SK-N-SH (cell line): ENCODE measurements around the gene GPR82. TPM values are rescaled to one million over a fixed set of nuclear protein-coding genes. Genes with fewer than 3 reads are reported as not detected.

ENCODE experiments used
- CTCF ChIA-PET: fragments of 300-600, 350-600 bp; formaldehyde crosslinking; extraction: SDS; loops from one replicate; lab custom pipeline; 2021; lab: Yijun Ruan, JAX
- POLR2A ChIA-PET: fragments of 350-600 bp; sonication (Branson Sonifier 250); formaldehyde crosslinking; extraction: SDS; loops from one replicate; lab custom pipeline; 2020; ENCODE audit warnings: antibody characterized with exemption, inconsistent platforms; lab: Yijun Ruan, JAX
- DNase-seq: peaks from one replicate; pipeline ENCODE4 v3.0.0; 2012
- H2AFZ ChIP-seq: fragments of 200-600 bp; sonication (generic); 2 replicates; pipeline ENCODE4 v1.8.1; 2016; ENCODE audit warnings: antibody characterized with exemption, mild to moderate bottlenecking, low read depth
- H3F3A ChIP-seq: fragments of 200-600 bp; sonication (generic); replicated peaks from 2 replicates; pipeline ENCODE3; 2016; ENCODE audit warnings: antibody characterized with exemption, mild to moderate bottlenecking; ENCODE audit not compliant: insufficient read depth
- H3K27ac ChIP-seq, 2 experiments: fragments of 200-500 bp in 1 of 2; fragments of 200-600 bp in 1 of 2; sonication (Bioruptor generic) in 1 of 2; sonication (generic), shearing (Covaris generic) in 1 of 2; 2 replicates each; pipeline versions ENCODE4 v1.5.1 to v1.6.1; 2014 to 2016; ENCODE audit warnings: low read depth in 2 of 2, inconsistent platforms in 1 of 2, low read length in 1 of 2, mild to moderate bottlenecking in 1 of 2, mixed read lengths in 1 of 2
- H3K27me3 ChIP-seq: fragments of 200-600 bp; sonication (generic), shearing (Covaris generic); 2 replicates; pipeline ENCODE4 v1.6.1; 2016; ENCODE audit warnings: mixed run types; ENCODE audit not compliant: insufficient read depth
- H3K36me3 ChIP-seq, 2 experiments: fragments of 200-500 bp in 1 of 2; fragments of 200-600 bp in 1 of 2; sonication (Bioruptor generic) in 1 of 2; sonication (generic) in 1 of 2; replicated peaks in 1 of 2; 2 replicates each; pipeline versions ENCODE3 to v1.5.1; 2014 to 2016; ENCODE audit warnings: low read length in 1 of 2, mild to moderate bottlenecking in 1 of 2; ENCODE audit not compliant: insufficient read depth in 2 of 2, control insufficient read depth in 1 of 2
- H3K4me1 ChIP-seq, 2 experiments: fragments of 200-500 bp in 1 of 2; fragments of 200-600 bp in 1 of 2; sonication (Bioruptor generic) in 1 of 2; sonication (generic), shearing (Covaris generic) in 1 of 2; 2 replicates each; pipeline versions ENCODE4 v1.5.1 to v1.6.1; 2014 to 2016; ENCODE audit warnings: low read depth in 1 of 2, low read length in 1 of 2, mixed run types in 1 of 2; ENCODE audit not compliant: insufficient read depth in 2 of 2, control insufficient read depth in 1 of 2
- H3K4me2 ChIP-seq: fragments of 200-600 bp; sonication (generic), shearing (Covaris generic); 2 replicates; pipeline ENCODE4 v1.6.1; 2017; ENCODE audit warnings: mixed run types
- H3K4me3 ChIP-seq, 2 experiments: fragments of 200-500 bp in 1 of 2; fragments of 200-600 bp in 1 of 2; sonication (Bioruptor generic) in 1 of 2; sonication (generic), shearing (Covaris generic) in 1 of 2; 2 replicates each; pipeline versions ENCODE4 v1.5.1 to v1.8.1; 2014 to 2016; ENCODE audit warnings: low read depth in 2 of 2, inconsistent platforms in 1 of 2, low read length in 1 of 2, mild to moderate bottlenecking in 1 of 2, mixed read lengths in 1 of 2, moderate library complexity in 1 of 2
- H3K79me2 ChIP-seq: fragments of 200-600 bp; sonication (generic); 2 replicates; pipeline ENCODE4 v1.8.1; 2017; ENCODE audit warnings: mild to moderate bottlenecking; ENCODE audit not compliant: insufficient read depth
- H3K9ac ChIP-seq: fragments of 200-600 bp; sonication (generic); 2 replicates; pipeline ENCODE4 v1.6.1; 2017; ENCODE audit warnings: mixed run types
- H3K9me2 ChIP-seq: fragments of 200-600 bp; sonication (generic); 2 replicates; pipeline ENCODE4 v1.6.1; 2017; ENCODE audit warnings: mixed run types
- H3K9me3 ChIP-seq: fragments of 200-600 bp; sonication (generic); 2 replicates; pipeline ENCODE4 v1.6.1; 2017; ENCODE audit warnings: mixed run types, mild to moderate bottlenecking, moderate library complexity
- H4K20me1 ChIP-seq: fragments of 200-600 bp; sonication (generic); 2 replicates; pipeline ENCODE4 v1.6.1; 2017; ENCODE audit warnings: mild to moderate bottlenecking, mixed run types; ENCODE audit not compliant: insufficient read depth
- ELF1 ChIP-seq: IDR thresholded peaks from 2 replicates; pipeline ENCODE4 v1.4.0; 2012
- EP300 ChIP-seq, 2 experiments: IDR thresholded peaks; 2 replicates each; pipeline versions ENCODE4 v1.4.0 to v1.6.1; 2012; ENCODE audit warnings: borderline replicate concordance in 1 of 2, low read depth in 1 of 2, low read length in 1 of 2
- FOSL2 ChIP-seq: IDR thresholded peaks from 2 replicates; pipeline ENCODE4 v1.4.0; 2012; ENCODE audit warnings: low read depth, mild to moderate bottlenecking, moderate library complexity, borderline replicate concordance
- FOXJ3 ChIP-seq: sonication (generic); formaldehyde crosslinking; IDR thresholded peaks from 2 replicates; pipeline ENCODE4 v1.5.1; 2020; ENCODE audit warnings: mild to moderate bottlenecking, missing genetic modification reagents
- JUND ChIP-seq: IDR thresholded peaks from 2 replicates; pipeline ENCODE4 v1.4.0; 2012
- MEF2A ChIP-seq: IDR thresholded peaks from 2 replicates; pipeline ENCODE4 v1.4.0; 2012; ENCODE audit warnings: low read depth, borderline replicate concordance
- MXI1 ChIP-seq: IDR thresholded peaks from 2 replicates; pipeline ENCODE4 v1.6.1; 2012; ENCODE audit warnings: mild to moderate bottlenecking, low read depth, low read length, improper control_type of control experiment
- NFIC ChIP-seq: IDR thresholded peaks from 2 replicates; pipeline ENCODE4 v1.4.0; 2012; ENCODE audit warnings: borderline replicate concordance
- POLR2AphosphoS5 ChIP-seq: IDR thresholded peaks from 2 replicates; pipeline ENCODE4 v1.6.1; 2012; ENCODE audit warnings: low read depth, low read length
- RAD21 ChIP-seq: IDR thresholded peaks from 2 replicates; pipeline ENCODE4 v1.6.1; 2012; ENCODE audit warnings: mild to moderate bottlenecking, low read length
- RCOR1 ChIP-seq: fragments of 150-350 bp; IDR thresholded peaks from 2 replicates; pipeline ENCODE4 v1.6.1; 2017; ENCODE audit warnings: antibody characterized with exemption, low read length
- RXRA ChIP-seq: IDR thresholded peaks from 2 replicates; pipeline ENCODE4 v1.4.0; 2012; ENCODE audit warnings: low read depth, mild to moderate bottlenecking, borderline replicate concordance
- TAF1 ChIP-seq: IDR thresholded peaks from 2 replicates; pipeline ENCODE4 v1.6.1; 2012; ENCODE audit warnings: low read depth, mild to moderate bottlenecking, low read length, moderate library complexity, borderline replicate concordance
- WGBS: methylation state at CpG from one replicate; pipeline ENCODE4 v1.1.6; 2017; ENCODE audit warnings: low lambda C conversion rate; 5-methylcytosine and 5-hydroxymethylcytosine counted together
- polyA plus RNA-seq, 3 experiments: library from polyadenylated mRNA; depleted of rRNA; stranded (reverse); fragments of >200 nt; gene quantifications; 2 replicates each; pipeline ENCODE4 v1.2.3, GENCODE V29; 2012
- TF ChIP-seq, protein P1 (sequence below): IDR thresholded peaks from 2 replicates; pipeline ENCODE4 v1.4.0; 2012; ENCODE audit warnings: low read depth, borderline replicate concordance
- TF ChIP-seq, protein P2 (sequence below): fragments of 200-600 bp; sonication (generic); IDR thresholded peaks from 2 replicates; pipeline ENCODE4 v1.6.1; 2017; ENCODE audit warnings: antibody characterized with exemption, mild to moderate bottlenecking, moderate library complexity
- TF ChIP-seq, protein P3 (sequence below): IDR thresholded peaks from 2 replicates; pipeline ENCODE4; 2012

GPR82 gene
- polyA plus RNA-seq, 1 of the 3 experiments (the other 2 are of a cell fraction) = not detected

DNA sequence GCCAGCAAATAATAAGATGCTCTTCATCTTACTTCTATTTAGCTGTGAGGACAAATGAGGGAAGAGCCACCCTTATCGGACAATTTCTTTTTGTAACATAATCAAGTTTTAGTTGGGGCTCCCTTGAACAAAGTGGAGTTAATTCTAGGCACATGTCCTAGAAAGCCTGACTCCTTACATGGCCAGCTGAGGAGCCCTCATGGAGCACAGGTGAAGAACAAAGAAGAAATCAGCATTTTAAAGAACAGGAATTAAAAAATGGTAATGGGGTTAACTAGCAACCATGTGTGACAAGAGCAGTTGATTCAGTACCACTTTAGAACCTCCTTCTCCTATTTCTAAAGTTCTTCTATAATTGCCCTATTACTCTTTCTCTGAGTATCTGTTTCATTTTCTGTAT, 15.9 kb downstream of the GPR82 start:
- Histone ChIP-seq H3K4me3 (no peak overlapping the region), H3K36me3 (peaks cover 0 to 4% of the 10 kb centered on the region in 2 experiments), H3F3A (no peaks in the 10 kb centered on the region), H3K9me2 (no peaks in the 10 kb centered on the region), H3K4me2 (no peak overlapping the region), H2AFZ (no peak overlapping the region), H3K4me1 (no peaks in the 10 kb centered on the region), H3K79me2 (no peaks in the 10 kb centered on the region), H3K9ac (no peak overlapping the region), H3K9me3 (no peaks in the 10 kb centered on the region), H3K27ac (no peak overlapping the region), H3K27me3 (no peaks in the 10 kb centered on the region; the same call in 1 of the 2 replicates), H4K20me1 (no peaks in the 10 kb centered on the region)
- no peak for DNase-seq
- 50% methylated on average over 1 of the region's 1 CpG for WGBS
- CTCF ChIA-PET = no interaction called here
- no peak for TF ChIP-seq ELF1
- POLR2A ChIA-PET = no interaction called here

DNA sequence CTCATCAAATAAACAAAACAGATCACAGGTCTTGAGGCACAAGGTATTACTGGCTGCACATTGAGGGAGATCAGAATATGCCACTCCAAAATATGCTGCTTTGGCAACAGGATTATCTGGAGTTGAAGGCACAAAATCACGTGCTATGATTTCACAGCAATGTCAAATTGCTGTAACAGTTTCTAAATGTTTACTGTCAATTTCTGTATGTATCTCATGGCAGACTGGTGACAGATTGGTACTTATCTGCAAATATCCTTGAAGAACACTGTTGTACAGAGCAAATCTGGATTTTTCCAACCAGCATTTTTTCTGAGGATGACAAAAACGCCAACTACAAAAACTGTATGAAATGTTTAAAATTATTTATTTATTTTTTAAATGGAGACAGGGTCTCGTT, 26.7 kb downstream of the GPR82 start:
- no peaks in the 10 kb centered on the region for H3K27me3 ChIP-seq
- H2AFZ ChIP-seq = no peak overlapping the region
- WGBS = 63% methylated on average over 3 of the region's 3 CpGs
- no peaks in the 10 kb centered on the region for H3K4me1 ChIP-seq
- no peak overlapping the region for H3K4me2 ChIP-seq
- H3K9me2 ChIP-seq = no peaks in the 10 kb centered on the region; the same call in 1 of the 2 replicates
- no peaks in the 10 kb centered on the region for H3K79me2 ChIP-seq
- no peaks in the 10 kb centered on the region for H4K20me1 ChIP-seq
- H3K36me3 ChIP-seq = no peaks in the 10 kb centered on the region
- H3K9ac ChIP-seq = no peak overlapping the region
- no peak overlapping the region for H3K4me3 ChIP-seq
- TF ChIP-seq ELF1 (no peak), NFIC (no peak), POLR2AphosphoS5 (no peak), FOXJ3 (CRISPR knock-in tag) (no peak), MEF2A (no peak), JUND (no peak), RCOR1 (no peak), TAF1 (no peak), FOSL2 (no peak), EP300 (IDR thresholded peaks at IDR 0.05; ENCODE audit: borderline replicate concordance in 1 of 2, low read depth in 1 of 2, low read length in 1 of 2) (no peak), RXRA (no peak), RAD21 (no peak), MXI1 (no peak)
- TF ChIP-seq, protein P1, sequence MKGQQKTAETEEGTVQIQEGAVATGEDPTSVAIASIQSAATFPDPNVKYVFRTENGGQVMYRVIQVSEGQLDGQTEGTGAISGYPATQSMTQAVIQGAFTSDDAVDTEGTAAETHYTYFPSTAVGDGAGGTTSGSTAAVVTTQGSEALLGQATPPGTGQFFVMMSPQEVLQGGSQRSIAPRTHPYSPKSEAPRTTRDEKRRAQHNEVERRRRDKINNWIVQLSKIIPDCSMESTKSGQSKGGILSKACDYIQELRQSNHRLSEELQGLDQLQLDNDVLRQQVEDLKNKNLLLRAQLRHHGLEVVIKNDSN = no peak
- TF ChIP-seq, protein P2, sequence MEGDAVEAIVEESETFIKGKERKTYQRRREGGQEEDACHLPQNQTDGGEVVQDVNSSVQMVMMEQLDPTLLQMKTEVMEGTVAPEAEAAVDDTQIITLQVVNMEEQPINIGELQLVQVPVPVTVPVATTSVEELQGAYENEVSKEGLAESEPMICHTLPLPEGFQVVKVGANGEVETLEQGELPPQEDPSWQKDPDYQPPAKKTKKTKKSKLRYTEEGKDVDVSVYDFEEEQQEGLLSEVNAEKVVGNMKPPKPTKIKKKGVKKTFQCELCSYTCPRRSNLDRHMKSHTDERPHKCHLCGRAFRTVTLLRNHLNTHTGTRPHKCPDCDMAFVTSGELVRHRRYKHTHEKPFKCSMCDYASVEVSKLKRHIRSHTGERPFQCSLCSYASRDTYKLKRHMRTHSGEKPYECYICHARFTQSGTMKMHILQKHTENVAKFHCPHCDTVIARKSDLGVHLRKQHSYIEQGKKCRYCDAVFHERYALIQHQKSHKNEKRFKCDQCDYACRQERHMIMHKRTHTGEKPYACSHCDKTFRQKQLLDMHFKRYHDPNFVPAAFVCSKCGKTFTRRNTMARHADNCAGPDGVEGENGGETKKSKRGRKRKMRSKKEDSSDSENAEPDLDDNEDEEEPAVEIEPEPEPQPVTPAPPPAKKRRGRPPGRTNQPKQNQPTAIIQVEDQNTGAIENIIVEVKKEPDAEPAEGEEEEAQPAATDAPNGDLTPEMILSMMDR = no peak
- TF ChIP-seq, protein P3, sequence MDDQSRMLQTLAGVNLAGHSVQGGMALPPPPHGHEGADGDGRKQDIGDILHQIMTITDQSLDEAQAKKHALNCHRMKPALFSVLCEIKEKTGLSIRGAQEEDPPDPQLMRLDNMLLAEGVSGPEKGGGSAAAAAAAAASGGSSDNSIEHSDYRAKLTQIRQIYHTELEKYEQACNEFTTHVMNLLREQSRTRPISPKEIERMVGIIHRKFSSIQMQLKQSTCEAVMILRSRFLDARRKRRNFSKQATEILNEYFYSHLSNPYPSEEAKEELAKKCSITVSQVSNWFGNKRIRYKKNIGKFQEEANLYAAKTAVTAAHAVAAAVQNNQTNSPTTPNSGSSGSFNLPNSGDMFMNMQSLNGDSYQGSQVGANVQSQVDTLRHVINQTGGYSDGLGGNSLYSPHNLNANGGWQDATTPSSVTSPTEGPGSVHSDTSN = no peak
- no peaks in the 10 kb centered on the region for H3F3A ChIP-seq
- POLR2A ChIA-PET = no interaction called here
- H3K27ac ChIP-seq = no peak overlapping the region
- no peak for DNase-seq
- CTCF ChIA-PET = no interaction called here
- H3K9me3 ChIP-seq = no peaks in the 10 kb centered on the region
